ENCODE data around the gene JPT2.

- TF ChIP-seq POLR2AphosphoS5 (IDR thresholded peaks at IDR 0.05) (no peak), CTCF (IDR thresholded peaks at IDR 0.05) (no peak)
These were observed 20.6 kb downstream of the JPT2 start for GRCh38 chr16:1698680-1699079.
